Ectodermal cell (in vitro differentiated cells): ENCODE measurements around the gene FREM2.

Experiments used
- H3K27ac ChIP-seq: 2 replicates; pipeline ENCODE4 v1.7.0; 2013; ENCODE audit warnings: mild to moderate bottlenecking, low read depth, low read length; ENCODE audit not compliant: insufficient read depth, poor library complexity, severe bottlenecking
- H3K27me3 ChIP-seq: 2 replicates; pipeline ENCODE4 v1.7.0; 2013; ENCODE audit warnings: mild to moderate bottlenecking, low read length; ENCODE audit not compliant: insufficient read depth, control insufficient read depth, poor library complexity, severe bottlenecking
- H3K36me3 ChIP-seq: one replicate; pipeline ENCODE4 v1.7.0; 2013; ENCODE audit warnings: low read length; ENCODE audit not compliant: control insufficient read depth, insufficient read depth
- H3K4me1 ChIP-seq: one replicate; pipeline ENCODE4 v1.7.0; 2013; ENCODE audit warnings: low read length; ENCODE audit not compliant: control insufficient read depth, insufficient read depth
- H3K4me3 ChIP-seq: 2 replicates; pipeline ENCODE4 v1.7.0; 2013; ENCODE audit warnings: low read depth, low read length, control low read depth; ENCODE audit not compliant: insufficient read depth
- H3K9me3 ChIP-seq: 2 replicates; pipeline ENCODE4 v1.7.0; 2013; ENCODE audit warnings: mild to moderate bottlenecking, low read length, moderate library complexity; ENCODE audit not compliant: control insufficient read depth
- WGBS, 2 experiments: methylation state at CpG; one replicate each; pipeline ENCODE4 v1.1.7; 2013; ENCODE audit warnings: missing lambda C conversion rate in 2 of 2; 5-methylcytosine and 5-hydroxymethylcytosine counted together

FREM2 gene

DNA sequence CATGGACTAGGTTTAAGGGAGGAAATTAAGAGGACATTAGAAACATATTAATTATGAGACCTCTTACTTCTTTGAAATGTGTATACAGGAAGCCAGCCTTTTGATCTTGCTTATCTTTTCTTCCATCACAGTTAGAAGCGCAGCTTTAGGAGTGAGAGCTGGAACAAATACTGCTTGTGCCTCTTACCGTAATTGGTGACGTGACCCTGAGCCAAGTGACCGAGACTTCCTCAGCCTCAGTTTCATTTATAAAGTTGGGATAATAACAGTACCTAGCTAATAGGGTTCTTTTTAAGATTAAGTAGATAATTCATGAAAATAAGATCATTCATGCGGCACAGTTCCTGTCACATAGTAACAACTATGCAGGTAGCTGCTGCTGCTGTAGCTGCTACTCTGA lies 18.5 kb downstream of the FREM2 start:
- Histone ChIP-seq H3K27me3 (no peaks in the 10 kb centered on the region), H3K4me3 (no peak overlapping the region), H3K4me1 (no peaks in the 10 kb centered on the region), H3K36me3 (no peaks in the 10 kb centered on the region), H3K9me3 (no peaks in the 10 kb centered on the region), H3K27ac (no peak overlapping the region)
- 95 to 98% methylated on average over 5 of the region's 5 CpGs for WGBS, 2 experiments

- no peaks in the 10 kb centered on the region for H3K4me1 ChIP-seq
- no peaks in the 10 kb centered on the region for H3K27me3 ChIP-seq
- H3K36me3 ChIP-seq: no peaks in the 10 kb centered on the region
- H3K4me3 ChIP-seq: no peak overlapping the region
- no peaks in the 10 kb centered on the region for H3K9me3 ChIP-seq
- H3K27ac ChIP-seq: no peak overlapping the region
- 88 to 100% methylated on average over 3 of the region's 3 CpGs for WGBS, 2 experiments
Measured at GRCh38 chr13:38707460-38707859, 20.6 kb downstream of the FREM2 start.

DNA sequence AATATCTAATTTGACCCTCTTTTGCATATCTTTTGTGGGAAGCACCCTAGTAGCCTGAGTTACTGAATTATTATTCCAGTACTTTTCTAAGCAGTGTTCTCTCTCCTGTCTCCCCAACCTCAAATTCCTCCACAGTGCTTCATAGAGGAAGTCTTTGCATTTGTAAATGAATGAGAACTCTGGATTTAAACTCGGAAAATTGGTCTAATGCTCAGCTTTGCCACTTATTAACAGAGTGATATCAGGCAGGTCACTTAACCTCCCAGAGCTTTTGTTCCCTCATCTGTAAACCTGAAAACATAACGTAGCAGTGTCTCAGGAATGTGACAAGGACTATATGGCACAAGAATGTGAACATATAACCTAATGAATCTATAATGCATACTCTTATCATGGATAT lies 26.2 kb downstream of the FREM2 start:
- no peaks in the 10 kb centered on the region for H3K27me3 ChIP-seq
- H3K4me3 ChIP-seq: no peak overlapping the region
- no peaks in the 10 kb centered on the region for H3K9me3 ChIP-seq
- no peaks in the 10 kb centered on the region for H3K4me1 ChIP-seq
- H3K36me3 ChIP-seq: no peaks in the 10 kb centered on the region
- no peak overlapping the region for H3K27ac ChIP-seq
- WGBS, 2 experiments: 36 to 76% methylated on average over 1 to 2 of the region's 2 CpGs

DNA sequence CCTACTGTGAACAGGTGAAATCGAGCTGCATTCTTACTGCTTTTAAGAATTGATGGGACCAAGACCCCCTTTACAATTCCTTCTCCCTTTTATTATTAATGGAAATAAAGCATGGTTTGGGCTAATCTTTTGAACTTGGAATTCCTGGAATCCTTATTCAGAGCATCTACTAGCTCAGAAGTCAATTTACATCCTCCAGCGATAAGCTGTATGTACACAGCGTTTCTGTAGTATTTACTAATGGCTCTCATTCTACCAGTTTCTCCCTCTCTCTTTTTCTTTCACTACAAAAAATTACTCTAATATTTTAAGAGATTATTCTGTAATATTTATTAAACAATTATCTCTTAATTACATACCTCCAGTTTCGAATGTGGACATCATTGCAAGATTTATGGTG lies 31.5 kb downstream of the FREM2 start:
- Histone ChIP-seq H3K4me1 (no peaks in the 10 kb centered on the region), H3K27me3 (no peaks in the 10 kb centered on the region), H3K36me3 (no peaks in the 10 kb centered on the region), H3K4me3 (no peak overlapping the region), H3K27ac (no peak overlapping the region), H3K9me3 (no peaks in the 10 kb centered on the region)
- 90 to 92% methylated on average over 3 to 4 of the region's 4 CpGs for WGBS, 2 experiments

- Histone ChIP-seq H3K36me3 (no peaks in the 10 kb centered on the region), H3K4me3 (no peak overlapping the region), H3K4me1 (no peaks in the 10 kb centered on the region), H3K9me3 (no peaks in the 10 kb centered on the region), H3K27ac (no peak overlapping the region), H3K27me3 (no peaks in the 10 kb centered on the region)
- WGBS, 2 experiments: 96 to 99% methylated on average over 3 to 4 of the region's 4 CpGs
Measured at GRCh38 chr13:38730332-38730731, 43.5 kb downstream of the FREM2 start.

DNA sequence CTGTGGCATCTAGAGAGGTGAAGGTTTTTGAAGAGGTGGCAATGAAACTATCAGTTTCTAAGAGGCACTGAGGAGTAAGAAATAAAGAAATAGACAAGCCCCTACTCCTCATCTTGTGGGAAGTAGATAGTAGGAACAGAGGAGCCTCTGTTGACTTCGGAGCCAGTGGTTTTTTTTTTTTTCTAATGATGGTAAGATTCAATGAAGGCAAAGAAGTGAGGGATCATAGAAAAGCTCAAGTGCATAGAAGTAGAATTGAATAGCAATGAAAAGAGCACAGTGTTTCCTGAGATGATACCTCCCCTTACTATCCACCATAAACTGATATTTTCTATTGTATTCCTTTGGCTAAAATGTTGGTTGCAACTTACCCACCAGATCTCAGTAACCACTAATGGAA lies 46.3 kb downstream of the FREM2 start:
- Histone ChIP-seq H3K4me1 (no peaks in the 10 kb centered on the region), H3K27ac (no peak overlapping the region), H3K36me3 (no peaks in the 10 kb centered on the region), H3K9me3 (no peaks in the 10 kb centered on the region), H3K27me3 (no peaks in the 10 kb centered on the region), H3K4me3 (no peak overlapping the region)
- 94% methylated on average over 1 of the region's 1 CpG for WGBS, 2 experiments

DNA sequence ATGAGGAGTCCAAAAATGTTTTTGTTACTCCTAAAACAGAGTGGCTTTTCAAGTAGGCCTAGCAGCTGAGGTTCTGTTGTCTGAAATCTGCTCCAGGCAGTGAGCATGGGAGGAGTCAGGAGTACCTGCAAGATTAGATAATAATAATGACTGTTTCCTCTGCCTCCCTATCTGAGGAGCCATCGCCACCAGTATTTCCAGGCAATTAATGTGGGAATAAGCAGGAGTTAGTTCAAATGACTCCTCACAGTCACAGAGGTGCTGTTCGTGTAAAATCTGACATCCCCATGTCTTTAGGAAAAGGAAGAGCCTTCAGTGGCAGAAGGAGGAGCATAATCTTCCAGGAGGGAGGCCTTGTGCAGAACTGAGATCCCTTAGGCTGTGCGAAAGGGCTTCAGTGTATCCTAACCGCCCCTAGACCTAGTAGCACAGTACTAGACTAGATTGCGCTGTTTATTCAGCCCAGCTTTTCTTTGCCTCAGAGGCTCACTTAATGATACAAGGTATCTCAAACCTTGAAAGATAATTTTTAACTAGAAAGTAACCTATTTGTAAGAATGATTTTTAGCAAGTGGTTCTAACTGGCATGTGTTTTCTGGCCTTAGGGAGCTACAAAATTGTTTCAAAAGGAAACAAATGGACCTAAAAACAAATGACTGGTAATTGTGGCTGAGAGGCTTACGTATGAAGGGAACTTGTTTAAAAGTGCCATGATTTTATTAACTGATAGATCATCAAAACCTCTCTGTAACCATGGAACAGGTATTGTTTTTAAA lies 49.0 kb downstream of the FREM2 start:
- Histone ChIP-seq H3K27me3 (no peaks in the 10 kb centered on the region), H3K4me1 (no peaks in the 10 kb centered on the region), H3K9me3 (no peaks in the 10 kb centered on the region), H3K4me3 (no peak overlapping the region), H3K36me3 (no peaks in the 10 kb centered on the region), H3K27ac (no peak overlapping the region)
- 93 to 98% methylated on average over 6 of the region's 6 CpGs for WGBS, 2 experiments

GRCh38 chr13:38743466-38743865 lies 56.6 kb downstream of the FREM2 start:
- 51 to 92% methylated on average over 2 to 4 of the region's 4 CpGs for WGBS, 2 experiments
- H3K9me3 ChIP-seq: no peaks in the 10 kb centered on the region
- no peaks in the 10 kb centered on the region for H3K4me1 ChIP-seq
- H3K36me3 ChIP-seq: no peaks in the 10 kb centered on the region
- H3K27ac ChIP-seq: no peak overlapping the region
- no peaks in the 10 kb centered on the region for H3K27me3 ChIP-seq
- no peak overlapping the region for H3K4me3 ChIP-seq

- Histone ChIP-seq H3K4me1 (no peaks in the 10 kb centered on the region), H3K27ac (no peak overlapping the region), H3K36me3 (no peaks in the 10 kb centered on the region), H3K4me3 (no peak overlapping the region), H3K27me3 (no peaks in the 10 kb centered on the region), H3K9me3 (no peaks in the 10 kb centered on the region)
- 73 to 82% methylated on average over 4 of the region's 5 CpGs for WGBS, 2 experiments
Measured at GRCh38 chr13:38752686-38753085, 65.8 kb downstream of the FREM2 start.

GRCh38 chr13:38753878-38754277 lies 67.0 kb downstream of the FREM2 start:
- no peaks in the 10 kb centered on the region for H3K27me3 ChIP-seq
- WGBS, 2 experiments: 84 to 89% methylated on average over 2 of the region's 2 CpGs
- H3K36me3 ChIP-seq: no peaks in the 10 kb centered on the region
- H3K9me3 ChIP-seq: no peaks in the 10 kb centered on the region
- H3K4me1 ChIP-seq: peaks cover 4% of the 10 kb centered on the region
- no peak overlapping the region for H3K27ac ChIP-seq
- H3K4me3 ChIP-seq: no peak overlapping the region
